Activated T-helper 1 cell treated with anti-CD3 and anti-CD28 coated beads, Interleukin-12 subunit alpha, Interleukin-12 subunit beta, Interleukin-2, Interleukin-4 antibody, amounts not matched to agents 30 ng/mL and 10 ng/mL and 1 ng/mL, durations not matched to agents 14 hours and 24 hours and 36 hours (primary cell): ENCODE data around the gene UBE2D2. TPM values are rescaled to one million over a fixed set of nuclear protein-coding genes. Genes with fewer than 3 reads are reported as not detected.
A peak's percentile ranks its signal among the peaks of the same experiment; 100 is the strongest.

ENCODE experiments used
- DNase-seq: peaks from one replicate; pipeline ENCODE4 v3.0.0; 2021; ENCODE audit warnings: low spot score
- H3K27ac Mint-ChIP-seq: one replicate; pipeline ENCODE4 v1.8.0; 2021; ENCODE audit warnings: mild to moderate bottlenecking, mixed read lengths
- H3K27me3 Mint-ChIP-seq: one replicate; pipeline ENCODE4 v1.8.0; 2022; ENCODE audit warnings: mild to moderate bottlenecking, moderate library complexity, mixed read lengths; ENCODE audit not compliant: insufficient read depth
- H3K36me3 Mint-ChIP-seq: one replicate; pipeline ENCODE4 v1.8.0; 2021; ENCODE audit warnings: low read depth, mixed read lengths
- H3K4me1 Mint-ChIP-seq: one replicate; pipeline ENCODE4 v1.8.0; 2021; ENCODE audit warnings: low read depth, mixed read lengths
- H3K4me3 Mint-ChIP-seq: one replicate; pipeline ENCODE4 v1.8.0; 2021; ENCODE audit warnings: mild to moderate bottlenecking, moderate library complexity, mixed read lengths
- H3K9me3 Mint-ChIP-seq: one replicate; pipeline ENCODE4 v1.8.0; 2021; ENCODE audit warnings: mixed read lengths
- intact Hi-C: fragments of 100-400 bp; cut with micrococcal nuclease; formaldehyde crosslinking; loops from one replicate; pipeline ENCODE4 v1.15.1; 2024
- total RNA-seq: library from RNA; stranded (reverse); gene quantifications from 2 replicates; pipeline ENCODE4 v1.2.3, GENCODE V29; 2022

UBE2D2 gene
- total RNA-seq, 1 donor from 2014 or later, result 265 TPM

DNA sequence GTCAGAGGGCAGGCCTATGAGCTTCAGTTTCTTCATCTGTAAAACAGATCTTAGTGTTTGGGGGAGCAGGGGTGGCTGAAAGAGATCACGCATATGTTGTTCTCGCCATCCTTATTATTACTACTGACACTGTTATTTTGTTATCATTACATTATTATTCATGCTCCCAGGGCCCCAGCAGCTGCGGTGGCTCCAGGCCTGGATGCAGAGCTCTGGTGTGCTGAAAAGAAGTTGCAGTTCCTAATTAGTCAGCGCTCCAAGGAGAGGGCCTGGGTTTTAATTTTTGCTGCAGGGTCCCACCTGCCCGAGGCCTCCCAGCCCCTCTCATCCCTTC, 106.6 kb downstream of the UBE2D2 start:
- no peaks in the 10 kb centered on the region for H3K9me3 Mint-ChIP-seq
- H3K4me1 Mint-ChIP-seq, result peaks cover 39% of the 10 kb centered on the region
- H3K27me3 Mint-ChIP-seq, result peaks cover 9% of the 10 kb centered on the region
- H3K36me3 Mint-ChIP-seq, result no peaks in the 10 kb centered on the region
- intact Hi-C loops, result loop anchor here (1.0 kb wide), 2 partner anchors 18 to 34 kb away; no protein-coding TSS in a partner anchor
- peak overlapping the region; percentile 49 for H3K4me3 Mint-ChIP-seq
- H3K27ac Mint-ChIP-seq, result no peak overlapping the region
- no peak for DNase-seq

DNA sequence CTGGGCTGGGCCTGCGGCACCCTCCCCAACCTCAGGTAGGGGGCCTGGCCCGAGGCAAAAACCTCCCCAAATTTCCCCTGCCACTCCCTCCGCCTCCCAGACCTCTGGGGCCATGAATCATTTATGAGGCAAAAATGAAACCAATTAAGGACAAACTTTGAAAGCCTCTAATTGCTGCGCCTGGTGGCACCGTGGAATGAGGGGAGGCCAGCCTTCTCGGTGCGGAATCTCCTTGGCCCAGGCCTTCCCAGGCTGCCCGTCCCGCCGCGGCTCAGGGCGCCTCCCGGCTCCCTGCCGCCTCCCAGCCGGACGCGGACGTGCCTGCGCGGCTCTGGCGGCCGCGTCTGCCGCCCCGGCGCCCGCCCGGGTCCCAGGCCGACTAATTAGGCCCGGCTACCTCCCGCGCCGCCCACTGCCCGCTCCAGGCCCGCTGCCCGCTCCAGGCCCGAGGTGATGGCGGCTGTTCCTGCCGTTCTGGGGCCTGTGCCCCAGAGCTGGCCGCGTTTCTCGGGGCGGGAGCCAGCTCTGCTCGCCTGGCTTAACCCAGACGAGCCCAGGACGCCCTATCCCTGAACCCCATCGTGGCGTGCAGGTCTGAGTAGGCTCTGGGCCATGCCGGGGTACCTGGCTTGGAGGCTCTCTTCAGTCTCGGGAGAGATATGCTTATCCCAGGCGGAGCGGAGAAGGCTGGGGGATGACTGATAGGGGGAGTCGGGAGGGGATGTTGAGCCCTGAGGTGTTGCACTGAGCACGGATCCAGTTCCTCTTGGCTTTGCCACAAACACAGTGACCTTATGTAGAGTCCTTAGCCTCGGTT, 107.1 kb downstream of the UBE2D2 start:
- H3K4me1 Mint-ChIP-seq, result peaks cover 39% of the 10 kb centered on the region
- no peak overlapping the region for H3K27ac Mint-ChIP-seq
- H3K27me3 Mint-ChIP-seq, result peaks cover 9% of the 10 kb centered on the region
- no peaks in the 10 kb centered on the region for H3K9me3 Mint-ChIP-seq
- H3K4me3 Mint-ChIP-seq, result peak overlapping the region; percentile 69
- DNase-seq, result peak; percentile 22
- H3K36me3 Mint-ChIP-seq, result no peaks in the 10 kb centered on the region
- intact Hi-C loops, result loop anchor here (1.0 kb wide), 1 partner anchor 35 kb away; no protein-coding TSS in a partner anchor

DNA sequence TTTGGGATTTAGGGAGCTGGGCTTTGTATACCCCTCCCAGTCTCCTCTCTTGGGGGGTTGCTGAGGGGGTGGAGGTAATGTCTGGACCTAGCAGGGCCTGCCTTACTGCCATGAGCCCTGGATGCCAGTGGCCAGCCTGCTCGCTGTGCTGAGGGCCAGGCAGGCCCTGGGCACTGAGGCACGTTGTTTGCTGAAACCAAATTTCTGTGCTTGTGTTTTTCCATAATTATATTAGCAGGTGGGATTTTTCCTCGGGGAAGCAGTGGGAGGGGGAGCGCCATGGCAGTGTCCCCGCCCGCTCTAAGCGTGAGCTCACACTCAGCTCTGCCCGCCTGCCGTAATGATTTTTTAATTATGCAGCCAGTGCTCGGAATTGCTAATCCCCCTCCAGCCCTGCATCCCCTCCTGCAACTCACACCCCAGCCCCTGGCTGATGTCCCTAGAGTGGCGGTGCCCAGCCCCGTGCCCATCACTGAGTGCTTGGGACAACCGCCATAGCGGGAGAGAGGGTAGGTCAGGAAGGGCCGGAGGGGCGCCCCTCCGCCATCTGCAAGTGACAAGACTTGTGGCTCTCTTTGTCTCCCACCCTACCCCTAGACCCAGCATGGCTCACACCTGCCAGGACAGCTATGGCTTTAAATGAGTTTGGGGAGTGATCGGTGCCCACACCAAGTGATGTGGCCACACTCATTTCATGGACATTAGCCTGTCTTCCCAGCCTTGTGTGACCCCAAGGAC, 108.0 kb downstream of the UBE2D2 start:
- no peak overlapping the region for H3K27ac Mint-ChIP-seq
- H3K4me3 Mint-ChIP-seq, result peak overlapping the region; percentile 7
- no peaks in the 10 kb centered on the region for H3K36me3 Mint-ChIP-seq
- intact Hi-C loops, result loop anchor here (1.0 kb wide), 1 partner anchor 36 kb away; no protein-coding TSS in a partner anchor
- H3K9me3 Mint-ChIP-seq, result no peaks in the 10 kb centered on the region
- H3K4me1 Mint-ChIP-seq, result peaks cover 38% of the 10 kb centered on the region
- H3K27me3 Mint-ChIP-seq, result peaks cover 9% of the 10 kb centered on the region
- DNase-seq, result no peak

DNA sequence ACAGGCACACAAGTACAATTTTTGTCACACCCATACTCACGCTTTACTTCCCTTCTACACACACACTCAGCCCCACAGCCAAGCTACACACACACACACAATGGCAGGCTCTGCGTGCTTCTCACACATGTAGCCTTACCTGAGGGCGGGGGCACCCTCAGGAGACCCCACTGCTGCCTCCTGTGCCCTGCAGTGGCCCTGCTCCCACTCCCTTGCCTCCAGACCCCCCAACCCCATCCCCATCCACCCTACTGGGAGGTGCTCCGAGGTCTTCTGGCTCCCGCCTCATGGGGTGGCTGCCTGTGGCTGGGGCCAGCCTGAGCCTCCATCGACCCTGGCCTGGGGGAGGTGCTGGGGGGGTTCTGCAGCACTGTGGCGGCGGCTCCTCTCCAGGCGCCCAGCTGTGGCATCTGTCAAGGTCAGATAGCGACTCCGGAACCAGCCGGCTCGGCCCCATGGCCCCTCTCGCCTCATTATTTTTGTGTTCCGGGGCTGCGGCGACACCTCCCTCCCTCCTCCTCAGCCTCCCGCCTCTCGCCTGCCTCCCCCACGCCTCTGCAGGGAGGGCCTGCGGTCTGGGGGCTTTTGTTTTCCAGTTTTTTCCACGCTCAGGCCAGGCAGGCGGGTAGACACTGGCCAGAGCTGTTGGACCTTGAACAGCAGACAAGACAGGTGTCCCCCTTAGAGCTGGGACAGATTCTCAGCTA, 108.7 kb downstream of the UBE2D2 start:
- intact Hi-C loops, result no loop called here
- DNase-seq, result no peak
- Mint-ChIP-seq H3K27ac (no peak overlapping the region), H3K27me3 (peaks cover 10% of the 10 kb centered on the region), H3K4me1 (peaks cover 32% of the 10 kb centered on the region), H3K36me3 (no peaks in the 10 kb centered on the region), H3K9me3 (no peaks in the 10 kb centered on the region), H3K4me3 (peak overlapping the region; percentile 33)

DNA sequence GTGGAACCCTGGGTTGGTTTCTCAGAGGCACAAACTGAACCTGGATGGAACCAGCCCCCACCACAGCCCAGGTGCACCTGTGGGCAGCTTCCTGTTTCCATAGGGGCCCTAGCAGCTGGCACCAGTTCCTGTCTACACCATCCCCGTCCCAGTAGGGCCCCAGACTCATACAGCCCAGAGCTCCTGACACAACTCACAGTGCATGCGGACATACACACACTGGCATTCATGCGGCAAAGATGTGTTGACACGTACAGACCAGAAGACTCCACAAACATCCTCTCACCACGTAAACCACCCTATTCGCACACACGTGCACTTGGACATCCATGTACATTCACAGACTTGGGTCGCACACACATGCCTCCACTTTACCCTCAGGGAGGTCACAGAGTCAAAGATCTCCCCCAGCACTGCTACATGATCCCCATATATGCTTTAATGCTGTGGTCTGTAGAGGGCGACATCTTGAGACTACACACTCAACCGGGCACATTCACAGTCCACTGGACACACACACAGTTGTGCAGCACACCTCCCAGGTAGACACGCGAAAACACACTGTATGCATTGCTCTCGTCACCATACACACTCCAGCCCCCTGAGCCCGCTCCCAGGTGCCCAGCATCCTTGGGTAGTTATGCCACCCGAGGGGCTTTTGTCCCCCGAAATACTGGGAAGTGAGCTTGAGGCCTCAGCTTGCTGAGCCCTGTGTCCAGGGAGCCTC, 109.4 kb downstream of the UBE2D2 start:
- H3K9me3 Mint-ChIP-seq, result no peaks in the 10 kb centered on the region
- intact Hi-C loops, result no loop called here
- peak overlapping the region; percentile 33 for H3K4me3 Mint-ChIP-seq
- peaks cover 13% of the 10 kb centered on the region for H3K27me3 Mint-ChIP-seq
- H3K36me3 Mint-ChIP-seq, result no peaks in the 10 kb centered on the region
- no peak for DNase-seq
- peaks cover 32% of the 10 kb centered on the region for H3K4me1 Mint-ChIP-seq
- H3K27ac Mint-ChIP-seq, result peak overlapping the region; percentile 80

DNA sequence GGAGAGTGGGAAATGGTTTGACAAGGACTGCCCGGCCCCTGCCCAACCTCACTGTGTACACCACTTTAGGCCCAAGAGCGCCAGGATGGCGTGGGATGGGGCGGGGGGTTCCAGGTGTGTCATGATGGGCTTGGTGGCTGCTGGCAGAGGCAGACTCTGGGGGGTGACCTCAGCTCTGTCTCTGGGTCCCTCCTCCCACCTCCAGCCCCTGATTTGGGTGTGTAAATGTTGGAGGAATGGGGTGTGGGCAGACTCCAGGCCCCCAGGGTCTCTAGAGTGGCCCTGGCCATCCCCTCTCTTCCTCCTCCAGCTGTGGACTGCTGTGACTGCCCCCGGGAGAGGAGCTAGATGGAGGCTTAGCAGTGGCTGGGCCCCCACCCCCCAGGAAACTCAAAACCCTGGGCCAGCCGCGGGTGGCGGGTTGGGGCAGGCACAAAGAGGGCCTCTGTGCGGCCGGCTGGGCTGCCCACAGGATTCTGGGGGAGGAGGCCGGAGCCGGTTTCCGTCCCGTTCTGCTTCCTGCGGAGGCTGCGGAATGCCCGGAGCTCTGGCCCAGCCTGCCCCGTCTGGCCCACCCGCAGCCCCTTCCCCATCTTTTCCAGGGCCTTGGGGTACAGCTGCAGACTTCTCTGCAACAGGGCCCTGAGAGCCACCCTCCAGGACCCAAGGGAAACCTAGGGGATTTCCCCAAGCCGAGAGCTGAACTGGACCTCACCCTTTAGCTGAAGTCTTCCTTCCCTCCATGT, 110.1 kb downstream of the UBE2D2 start:
- Mint-ChIP-seq H3K36me3 (no peaks in the 10 kb centered on the region), H3K27ac (no peak overlapping the region), H3K4me1 (peaks cover 32% of the 10 kb centered on the region), H3K4me3 (no peak overlapping the region), H3K27me3 (peaks cover 13% of the 10 kb centered on the region), H3K9me3 (no peaks in the 10 kb centered on the region)
- no peak for DNase-seq
- intact Hi-C loops, result no loop called here

DNA sequence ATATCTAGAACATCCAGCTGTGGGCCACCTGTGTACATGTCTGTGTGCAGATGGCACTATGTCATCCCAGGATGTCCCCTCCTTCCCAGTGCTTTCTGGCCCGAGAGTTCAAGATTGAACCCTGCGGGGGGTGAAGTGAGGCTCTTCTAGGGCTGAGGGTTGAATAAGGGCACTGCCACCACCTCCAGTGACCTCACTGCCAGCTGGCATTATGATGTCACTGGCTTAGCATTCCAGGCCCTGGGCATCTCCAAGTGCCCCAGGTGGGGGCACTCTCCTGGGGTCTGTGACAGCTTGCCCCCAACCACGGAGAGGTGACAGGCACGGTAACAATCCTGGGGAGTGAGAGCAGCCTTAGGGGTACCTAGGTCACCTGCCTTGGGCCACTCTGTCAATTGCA, 114.1 kb downstream of the UBE2D2 start:
- DNase-seq, result no peak
- Mint-ChIP-seq H3K36me3 (no peaks in the 10 kb centered on the region), H3K4me1 (peaks cover 6% of the 10 kb centered on the region), H3K9me3 (no peaks in the 10 kb centered on the region), H3K4me3 (no peak overlapping the region), H3K27ac (no peak overlapping the region), H3K27me3 (peaks cover 12% of the 10 kb centered on the region)
- intact Hi-C loops, result no loop called here

DNA sequence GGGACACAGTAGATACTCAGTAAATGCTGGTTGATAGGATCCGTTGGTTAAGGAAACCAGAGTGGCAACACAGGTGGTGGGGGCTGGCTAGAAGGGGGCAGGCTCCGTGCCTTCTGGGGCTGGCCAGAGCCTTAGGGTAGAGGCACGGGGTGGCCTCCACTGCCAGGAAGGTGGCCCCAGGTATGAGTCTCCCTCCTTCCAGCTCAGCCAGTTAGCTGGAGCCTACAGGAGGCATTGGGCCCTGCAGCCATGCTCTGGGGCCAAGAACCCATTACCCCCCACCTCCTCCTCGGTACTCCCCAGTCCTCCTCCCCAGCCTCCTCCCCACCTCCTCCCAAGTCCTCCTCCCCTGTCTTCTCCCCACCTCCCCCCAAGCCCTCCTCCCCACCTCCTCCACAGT, 114.7 kb downstream of the UBE2D2 start:
- H3K9me3 Mint-ChIP-seq, result no peaks in the 10 kb centered on the region
- DNase-seq, result no peak
- intact Hi-C loops, result no loop called here
- H3K4me3 Mint-ChIP-seq, result no peak overlapping the region
- no peaks in the 10 kb centered on the region for H3K36me3 Mint-ChIP-seq
- H3K4me1 Mint-ChIP-seq, result no peaks in the 10 kb centered on the region
- no peak overlapping the region for H3K27ac Mint-ChIP-seq
- H3K27me3 Mint-ChIP-seq, result peaks cover 9% of the 10 kb centered on the region

DNA sequence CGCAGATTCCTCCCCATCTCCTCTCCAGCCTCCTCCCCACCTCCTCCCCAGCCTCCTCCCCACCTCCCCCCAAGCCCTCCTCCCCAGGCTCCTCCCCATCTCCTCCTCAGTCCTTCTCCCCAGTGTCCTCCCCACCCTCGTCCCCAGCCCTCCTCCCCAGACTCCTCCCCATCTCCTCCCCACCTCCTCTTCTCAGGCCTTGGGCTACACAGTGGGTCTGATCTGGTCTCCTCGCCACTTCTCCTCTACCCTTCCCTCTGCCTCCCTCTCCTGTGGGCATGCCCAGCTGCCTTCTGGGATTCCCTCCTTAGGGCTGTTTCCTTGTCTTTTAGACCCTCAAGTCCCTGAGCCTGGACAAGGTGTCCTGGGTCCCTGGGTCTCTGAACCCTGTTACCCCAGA, 115.3 kb downstream of the UBE2D2 start:
- Mint-ChIP-seq H3K9me3 (no peaks in the 10 kb centered on the region), H3K4me3 (no peak overlapping the region), H3K36me3 (no peaks in the 10 kb centered on the region), H3K27me3 (peaks cover 9% of the 10 kb centered on the region), H3K4me1 (no peaks in the 10 kb centered on the region), H3K27ac (no peak overlapping the region)
- no peak for DNase-seq
- intact Hi-C loops, result no loop called here

DNA sequence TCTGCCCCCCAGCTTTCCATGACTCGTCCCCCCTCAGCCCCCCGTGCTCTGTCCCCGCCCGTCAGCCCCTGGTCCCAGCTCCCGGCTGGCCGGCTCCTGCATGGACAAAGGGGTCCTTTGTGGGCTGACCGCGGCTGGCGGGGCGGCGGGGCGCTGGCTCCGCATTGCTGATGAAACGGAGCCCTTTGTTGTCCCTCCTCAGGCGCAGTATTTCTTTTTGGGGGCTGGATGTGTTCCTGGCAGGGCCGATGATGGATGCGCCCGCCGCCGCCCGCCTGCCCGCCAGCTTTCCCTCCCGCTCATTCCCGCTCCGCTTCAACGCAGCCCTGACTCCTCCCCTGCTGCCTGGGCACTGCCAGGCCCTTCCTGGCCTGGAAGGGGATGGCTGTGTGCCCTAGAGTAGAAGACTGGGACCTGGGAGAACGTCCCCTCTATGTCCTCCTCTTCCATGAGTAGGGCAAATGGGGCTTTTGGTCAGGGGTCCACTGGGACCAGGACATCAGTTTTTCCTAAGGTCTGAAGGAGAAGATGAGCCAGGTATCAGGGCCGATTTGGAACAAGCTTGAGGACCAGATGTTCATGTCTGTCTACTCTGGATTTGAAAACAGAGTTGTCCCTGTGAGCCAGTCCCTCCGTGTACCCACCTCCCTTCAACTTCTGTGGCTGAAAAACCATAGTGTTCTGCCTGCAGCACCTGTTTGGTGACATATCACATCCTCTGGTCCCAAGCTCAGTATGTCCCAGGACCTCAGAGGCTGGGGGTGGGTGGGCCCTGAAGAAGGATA, 116.0 kb downstream of the UBE2D2 start:
- Mint-ChIP-seq H3K36me3 (no peaks in the 10 kb centered on the region), H3K27ac (no peak overlapping the region), H3K27me3 (peaks cover 12% of the 10 kb centered on the region), H3K4me3 (no peak overlapping the region), H3K9me3 (no peaks in the 10 kb centered on the region), H3K4me1 (no peaks in the 10 kb centered on the region)
- intact Hi-C loops, result no loop called here
- no peak for DNase-seq
